Renal pelvis (tissue), 4 donors: ENCODE measurements around the gene UGT1A7. TPM values are rescaled to one million over a fixed set of nuclear protein-coding genes. Genes with fewer than 3 reads are reported as not detected.

Experiments used
- DNase-seq: peaks from one replicate; pipeline ENCODE4 v3.0.0-alpha.2; 2013
- polyA plus RNA-seq, 3 donors: library from polyadenylated mRNA; unstranded; fragments of 120-200 nt; gene quantifications; one replicate each; pipeline ENCODE4 v1.2.1, GENCODE V29; 2013; ENCODE audit not compliant: insufficient read length in 3 of 3

The UGT1A7 gene
- polyA plus RNA-seq, 3 donors: not detected

DNA sequence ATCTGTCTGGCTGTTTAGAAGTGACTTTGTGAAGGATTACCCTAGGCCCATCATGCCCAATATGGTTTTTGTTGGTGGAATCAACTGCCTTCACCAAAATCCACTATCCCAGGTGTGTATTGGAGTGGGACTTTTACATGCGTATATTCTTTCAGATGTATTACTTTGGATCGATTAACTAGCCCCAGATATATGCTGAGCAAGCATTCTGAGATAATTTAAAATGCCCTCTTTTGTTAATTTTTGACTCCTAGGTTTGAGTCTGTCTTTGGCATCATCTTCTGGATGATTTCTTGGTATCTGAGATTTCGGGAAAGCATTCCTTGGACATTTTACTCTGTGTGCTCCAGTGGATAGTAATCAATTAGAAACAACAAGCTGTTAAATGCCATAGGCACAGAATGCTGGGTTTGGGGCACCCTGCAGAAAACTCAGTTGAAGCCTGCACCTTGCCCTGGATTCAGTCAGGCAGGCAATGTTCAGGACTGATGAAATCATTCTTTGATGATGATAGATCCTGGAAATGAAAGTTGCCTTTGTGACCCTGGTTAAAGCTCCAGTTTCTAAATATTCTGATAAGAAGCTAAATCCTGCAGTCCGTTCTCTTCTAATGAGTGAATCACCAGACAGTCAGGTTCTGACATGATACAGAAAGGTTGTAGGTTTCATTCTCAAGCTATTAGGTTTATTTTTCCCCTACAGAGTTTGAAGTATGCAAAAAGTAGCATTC is 79.5 kb downstream of the UGT1A7 start:
- no peak for DNase-seq

DNA sequence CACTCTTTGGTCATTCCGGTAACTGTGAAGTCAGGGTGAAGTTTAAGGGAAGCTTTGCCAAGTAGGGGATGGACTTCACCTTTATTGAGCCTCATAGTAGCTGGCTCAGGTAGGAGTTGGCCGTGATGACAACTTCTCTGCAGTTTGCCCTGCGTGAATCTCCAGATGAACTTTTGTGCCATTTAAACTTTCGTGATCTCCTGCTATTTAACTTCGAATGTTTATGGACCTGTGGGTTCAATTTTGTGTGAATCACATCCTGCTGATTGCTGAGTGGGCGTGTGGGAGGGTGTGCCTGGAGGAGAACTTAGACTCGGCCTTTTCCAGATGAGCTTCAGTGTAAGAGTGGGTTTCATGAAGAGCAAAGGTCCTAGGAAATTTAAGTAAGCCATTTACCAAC is 82.6 kb downstream of the UGT1A7 start:
- no peak for DNase-seq

DNA sequence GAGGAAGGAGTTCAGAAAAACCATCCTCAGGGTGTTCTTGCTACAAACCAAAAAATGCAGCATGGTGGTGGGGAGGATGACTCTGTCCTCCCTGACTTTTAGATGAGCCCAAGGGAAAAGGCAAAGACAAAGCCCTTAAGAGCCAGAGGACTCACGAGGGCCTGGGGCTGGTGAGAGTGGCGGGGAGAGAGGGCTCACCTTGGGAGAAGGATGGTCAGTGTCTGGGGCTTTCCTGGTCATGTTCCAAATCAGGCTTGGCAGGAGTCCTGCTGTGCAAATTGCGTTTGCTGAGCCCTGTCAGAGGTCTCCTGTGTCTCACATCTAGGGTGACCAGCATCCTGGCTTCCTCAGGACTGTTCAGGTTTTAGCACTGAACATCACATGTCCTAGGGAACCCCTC is 83.1 kb downstream of the UGT1A7 start:
- no peak for DNase-seq

DNA sequence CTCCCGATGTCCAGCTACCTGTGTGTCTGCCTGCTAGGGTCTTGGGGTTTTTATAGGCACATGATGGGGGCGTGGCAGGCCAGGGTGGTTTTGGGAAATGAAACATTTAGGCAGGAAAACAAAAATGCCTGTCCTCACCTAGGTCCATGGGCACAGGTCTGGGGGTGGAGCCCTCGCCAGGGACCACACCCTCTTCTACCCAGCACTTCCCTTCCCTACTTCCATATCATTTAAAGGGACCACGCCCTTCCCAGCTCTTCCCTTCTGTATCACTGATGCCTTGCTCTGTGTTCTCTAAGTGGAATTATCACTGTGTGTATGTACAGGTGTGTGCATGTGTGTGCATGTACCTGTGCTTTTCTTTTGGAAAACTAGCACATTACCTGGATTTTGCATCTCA is 84.7 kb downstream of the UGT1A7 start:
- no peak for DNase-seq

DNA sequence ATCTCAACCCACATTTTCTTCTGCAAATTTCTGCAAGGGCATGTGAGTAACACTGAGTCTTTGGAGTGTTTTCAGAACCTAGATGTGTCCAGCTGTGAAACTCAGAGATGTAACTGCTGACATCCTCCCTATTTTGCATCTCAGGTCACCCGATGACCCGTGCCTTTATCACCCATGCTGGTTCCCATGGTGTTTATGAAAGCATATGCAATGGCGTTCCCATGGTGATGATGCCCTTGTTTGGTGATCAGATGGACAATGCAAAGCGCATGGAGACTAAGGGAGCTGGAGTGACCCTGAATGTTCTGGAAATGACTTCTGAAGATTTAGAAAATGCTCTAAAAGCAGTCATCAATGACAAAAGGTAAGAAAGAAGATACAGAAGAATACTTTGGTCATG is 86.4 kb downstream of the UGT1A7 start:
- no peak for DNase-seq

DNA sequence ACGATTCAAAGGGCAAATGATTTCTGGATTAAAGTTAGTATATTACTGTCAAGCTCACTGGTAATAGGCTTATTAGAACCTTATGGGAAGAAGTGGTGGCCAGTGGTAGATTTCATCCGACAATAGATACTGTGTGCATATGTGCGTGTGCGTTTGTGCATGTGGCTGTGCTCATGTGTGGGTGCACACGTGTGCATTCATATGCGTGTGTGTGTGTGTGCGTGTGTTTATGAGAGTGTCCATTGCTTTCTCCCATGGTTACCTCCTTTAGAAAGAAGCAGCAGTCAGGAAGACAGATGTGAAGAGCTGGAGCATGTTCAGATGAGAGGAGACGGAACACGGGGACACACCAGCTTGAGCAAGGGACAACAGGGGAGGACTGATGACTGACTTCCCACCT is 87.6 kb downstream of the UGT1A7 start:
- no peak for DNase-seq

DNA sequence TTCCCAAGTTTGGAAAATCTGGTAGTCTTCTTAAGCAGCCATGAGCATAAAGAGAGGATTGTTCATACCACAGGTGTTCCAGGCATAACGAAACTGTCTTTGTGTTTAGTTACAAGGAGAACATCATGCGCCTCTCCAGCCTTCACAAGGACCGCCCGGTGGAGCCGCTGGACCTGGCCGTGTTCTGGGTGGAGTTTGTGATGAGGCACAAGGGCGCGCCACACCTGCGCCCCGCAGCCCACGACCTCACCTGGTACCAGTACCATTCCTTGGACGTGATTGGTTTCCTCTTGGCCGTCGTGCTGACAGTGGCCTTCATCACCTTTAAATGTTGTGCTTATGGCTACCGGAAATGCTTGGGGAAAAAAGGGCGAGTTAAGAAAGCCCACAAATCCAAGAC is 90.5 kb downstream of the UGT1A7 start:
- DNase-seq: no peak

DNA sequence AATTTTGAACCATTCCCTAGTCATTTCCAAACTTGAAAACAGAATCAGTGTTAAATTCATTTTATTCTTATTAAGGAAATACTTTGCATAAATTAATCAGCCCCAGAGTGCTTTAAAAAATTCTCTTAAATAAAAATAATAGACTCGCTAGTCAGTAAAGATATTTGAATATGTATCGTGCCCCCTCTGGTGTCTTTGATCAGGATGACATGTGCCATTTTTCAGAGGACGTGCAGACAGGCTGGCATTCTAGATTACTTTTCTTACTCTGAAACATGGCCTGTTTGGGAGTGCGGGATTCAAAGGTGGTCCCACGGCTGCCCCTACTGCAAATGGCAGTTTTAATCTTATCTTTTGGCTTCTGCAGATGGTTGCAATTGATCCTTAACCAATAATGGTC is 90.9 kb downstream of the UGT1A7 start:
- DNase-seq: no peak

DNA sequence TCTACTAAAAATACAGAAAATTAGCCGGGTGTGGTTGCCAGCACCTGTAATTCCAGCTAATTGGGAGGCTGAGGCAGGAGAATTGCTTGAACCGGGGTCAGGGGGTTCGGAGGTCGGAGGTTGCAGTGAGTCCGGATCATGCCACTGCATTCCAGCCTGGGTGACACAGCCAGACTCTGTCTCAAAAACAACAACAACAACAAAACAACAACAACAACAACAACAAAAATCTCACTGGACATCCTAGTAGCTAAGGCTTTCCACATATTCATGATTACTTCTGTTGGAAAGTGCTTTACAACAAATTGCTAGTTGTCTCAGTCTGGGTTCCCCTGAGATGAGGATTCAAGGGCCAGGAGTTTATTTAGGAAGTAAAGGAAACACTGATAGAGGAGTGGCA is 92.2 kb downstream of the UGT1A7 start:
- no peak for DNase-seq

DNA sequence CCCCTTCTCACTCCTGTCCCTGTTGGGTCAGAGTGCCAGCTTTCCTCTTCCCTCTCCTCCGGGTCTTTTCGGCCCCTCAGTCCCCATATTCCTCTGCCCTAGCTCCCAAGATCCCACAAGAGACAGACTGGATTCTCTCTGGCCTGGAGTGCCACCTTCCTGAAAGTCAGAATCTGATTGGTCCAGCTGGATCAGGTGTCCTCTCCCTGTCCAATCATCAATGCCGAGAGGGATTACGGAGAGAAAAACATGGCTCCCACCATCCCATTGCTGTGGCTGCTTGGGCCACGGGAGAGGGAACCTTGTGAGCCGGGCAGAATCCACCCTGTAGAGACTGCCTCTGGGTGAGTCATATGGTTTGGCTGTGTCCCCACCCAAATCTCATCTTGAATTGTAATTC is 93.7 kb downstream of the UGT1A7 start:
- no peak for DNase-seq

DNA sequence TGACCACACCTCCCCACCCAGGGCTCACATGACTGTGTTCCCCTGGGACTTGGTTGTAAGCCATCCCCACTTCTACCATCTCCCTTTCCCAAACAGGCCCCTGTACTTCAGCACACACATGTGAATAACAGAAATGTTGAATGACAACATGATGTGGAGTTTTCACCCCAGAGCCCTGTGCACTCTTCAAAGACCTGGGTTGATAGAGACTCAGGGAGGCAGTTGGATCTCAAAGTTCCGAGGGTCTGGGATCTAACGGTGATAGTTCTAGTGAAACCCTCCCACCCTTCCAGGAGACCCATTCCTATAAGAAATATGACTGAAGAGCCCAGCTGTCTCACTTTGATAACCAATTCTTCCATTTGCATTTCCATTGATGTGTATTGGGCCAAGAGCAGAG is 96.3 kb downstream of the UGT1A7 start, which contains the start of gene MROH2A:
Gene MROH2A, plus strand, starts transcription at position 301 of the 400 bp plus-strand sequence. CDS start 1,029 bp downstream, outside the sequence.
- no peak for DNase-seq

DNA sequence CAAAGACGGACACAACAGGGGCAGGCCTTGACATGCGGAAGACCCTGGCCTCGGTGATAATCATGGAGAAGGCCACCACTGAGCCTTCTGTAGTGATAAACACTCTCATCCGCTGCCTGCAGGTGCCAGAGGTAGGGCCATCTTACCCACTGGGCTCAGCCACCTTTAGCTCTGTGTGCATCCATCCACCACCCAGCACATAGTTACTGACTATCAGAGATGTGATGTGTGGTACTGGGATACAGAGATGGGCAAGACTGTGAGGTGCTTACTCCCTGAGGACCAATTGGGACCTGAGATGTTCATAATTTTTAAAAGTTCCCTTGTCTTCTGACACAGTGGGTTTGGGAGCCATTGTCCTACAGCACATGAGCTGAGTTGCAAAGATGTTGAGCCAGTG is 98.0 kb downstream of the UGT1A7 start:
- no peak for DNase-seq

DNA sequence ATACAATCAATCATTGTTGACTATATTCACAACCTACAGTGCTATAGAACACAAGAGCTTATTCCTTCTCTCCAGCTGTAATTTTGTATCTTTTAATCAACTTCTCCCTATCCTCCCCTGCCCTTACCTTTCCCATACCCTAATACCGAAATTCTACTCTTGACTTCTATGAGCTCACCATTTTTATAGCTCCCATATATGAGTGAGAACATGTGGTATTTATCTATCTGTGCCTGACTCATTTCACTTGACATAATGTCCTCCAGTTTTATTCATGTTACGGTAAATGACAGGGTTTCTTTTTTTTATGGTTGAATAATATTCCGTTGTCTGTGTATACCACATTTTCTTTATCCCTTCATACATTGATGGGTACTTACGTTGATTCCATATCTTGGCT is 99.1 kb downstream of the UGT1A7 start:
- DNase-seq: no peak

DNA sequence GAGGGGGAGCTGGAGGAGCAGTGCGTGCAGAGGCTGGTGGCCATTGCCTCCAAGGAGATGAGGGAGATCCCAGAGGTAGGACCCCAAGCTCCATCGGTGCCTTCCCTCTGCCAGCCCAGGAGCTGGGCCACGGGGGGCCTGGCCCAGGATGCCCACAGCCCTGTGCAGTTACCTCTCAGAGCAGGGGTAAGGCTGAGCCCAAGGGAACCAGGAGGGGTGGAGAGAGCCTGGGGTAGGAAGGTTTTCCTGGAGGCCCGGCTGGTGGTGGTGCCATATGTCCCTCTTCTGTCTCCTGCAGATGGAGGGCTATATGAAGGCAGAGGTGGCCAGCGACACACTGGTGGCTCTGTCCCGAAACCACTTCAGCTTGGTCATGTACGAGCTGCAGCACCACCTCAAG is 107.9 kb downstream of the UGT1A7 start:
- DNase-seq: no peak

DNA sequence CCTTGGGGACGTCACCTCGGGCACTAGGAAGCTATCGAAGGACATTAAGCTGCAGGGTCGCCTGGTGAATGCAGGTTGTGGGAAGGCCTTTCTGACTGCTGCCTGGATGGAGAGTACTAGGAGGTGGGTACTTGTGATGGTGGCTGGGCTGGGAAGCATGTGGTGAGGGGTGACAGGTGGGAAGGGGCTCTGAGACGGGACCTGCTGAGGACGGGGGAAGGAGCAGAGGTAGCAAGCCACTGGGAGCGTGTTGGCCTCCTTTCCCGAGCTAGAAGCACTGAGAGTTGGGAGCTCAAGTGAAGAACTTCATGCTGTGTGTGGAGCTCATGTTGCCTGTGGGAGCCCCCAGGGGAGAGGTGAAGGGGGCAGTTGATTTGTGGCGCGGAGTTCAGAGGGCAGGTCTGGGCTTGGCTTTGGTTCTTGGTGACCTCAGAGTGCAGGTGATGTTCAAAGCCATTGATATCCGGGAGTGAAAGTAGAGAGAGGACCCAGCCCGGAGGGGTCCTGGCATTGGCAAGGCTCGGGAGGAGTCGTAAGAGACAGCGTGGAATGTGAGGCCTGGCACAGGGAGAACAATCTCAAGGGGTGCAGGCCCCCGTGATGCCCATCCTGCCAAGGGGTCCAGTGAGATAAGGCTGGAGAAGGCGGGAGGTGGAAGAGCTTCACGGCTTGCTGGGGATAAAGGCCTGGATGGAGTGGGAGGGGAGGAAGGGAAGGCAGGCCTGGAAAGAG is 109.6 kb downstream of the UGT1A7 start:
- DNase-seq: no peak

DNA sequence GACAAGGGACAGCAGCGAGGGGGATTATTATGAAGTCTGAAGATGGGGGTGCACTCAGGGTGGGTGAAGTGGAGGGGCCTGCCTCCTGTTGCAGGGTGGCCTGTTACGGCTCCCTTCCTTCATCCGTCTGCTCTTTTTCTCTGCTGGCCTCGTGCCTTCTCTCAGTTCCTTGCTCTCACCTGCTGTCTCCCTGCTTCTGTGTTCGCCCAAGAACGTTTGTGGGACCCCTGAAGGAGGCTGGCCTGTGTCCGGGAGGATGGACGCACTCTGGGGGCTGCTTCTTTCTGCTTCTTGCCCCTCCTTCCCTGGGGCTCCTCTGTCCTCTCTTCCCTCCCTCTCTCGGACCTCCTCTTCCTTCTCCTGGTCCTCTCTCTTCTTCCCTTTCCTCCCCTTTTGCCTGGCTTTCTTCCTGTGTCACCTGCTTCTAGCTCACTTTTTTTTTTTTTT is 110.2 kb downstream of the UGT1A7 start:
- no peak for DNase-seq

DNA sequence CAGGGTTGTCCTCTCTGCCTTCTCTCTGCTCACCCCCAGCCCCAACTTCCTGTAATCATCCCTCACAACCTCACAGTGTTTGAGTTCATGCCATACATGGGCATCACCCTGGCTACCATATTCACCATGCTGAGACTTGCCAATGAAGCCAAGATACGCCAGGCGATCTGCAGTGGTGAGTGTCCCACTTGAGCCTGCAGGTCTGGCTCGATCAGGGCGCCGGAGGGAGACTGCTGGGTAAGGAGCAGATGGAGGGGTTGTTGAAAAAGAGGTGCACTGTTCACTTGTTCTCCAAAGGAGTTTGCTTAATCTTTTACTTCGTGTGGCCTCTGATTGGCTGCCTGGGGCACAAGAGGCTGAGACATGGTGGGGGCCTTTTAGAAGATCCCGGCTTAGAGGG is 111.0 kb downstream of the UGT1A7 start:
- no peak for DNase-seq

DNA sequence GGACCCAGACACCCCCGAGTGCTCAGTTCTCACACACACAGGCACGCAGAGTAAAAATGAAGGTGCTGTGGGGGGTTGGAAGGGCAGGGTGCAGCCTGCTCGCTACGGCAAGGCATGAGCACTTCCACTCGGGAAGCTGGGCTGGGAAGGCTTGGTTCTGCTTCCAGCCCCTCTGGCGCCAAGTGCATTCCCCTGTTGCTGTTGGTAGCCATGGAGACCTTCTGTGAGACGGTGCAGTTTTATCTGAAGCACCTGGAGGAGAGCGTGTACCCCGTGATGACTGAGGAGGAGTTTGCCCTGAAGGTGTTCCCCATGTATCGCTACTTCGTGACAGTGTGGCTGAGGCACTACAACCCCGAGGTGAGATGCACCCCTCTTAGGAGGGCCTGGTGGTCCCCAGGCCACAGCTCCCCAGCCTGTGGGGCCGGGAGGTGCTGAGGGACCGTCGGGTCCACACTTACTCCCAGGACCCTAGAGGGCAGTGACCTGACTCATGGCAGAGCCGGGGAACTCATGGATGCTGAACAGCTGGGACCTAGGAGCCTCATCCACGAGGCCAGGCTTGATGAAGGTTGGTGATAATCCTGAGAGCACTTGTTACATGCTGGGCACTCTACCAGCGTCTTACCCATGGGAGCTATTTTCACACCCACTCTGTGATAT is 111.9 kb downstream of the UGT1A7 start:
- DNase-seq: no peak

DNA sequence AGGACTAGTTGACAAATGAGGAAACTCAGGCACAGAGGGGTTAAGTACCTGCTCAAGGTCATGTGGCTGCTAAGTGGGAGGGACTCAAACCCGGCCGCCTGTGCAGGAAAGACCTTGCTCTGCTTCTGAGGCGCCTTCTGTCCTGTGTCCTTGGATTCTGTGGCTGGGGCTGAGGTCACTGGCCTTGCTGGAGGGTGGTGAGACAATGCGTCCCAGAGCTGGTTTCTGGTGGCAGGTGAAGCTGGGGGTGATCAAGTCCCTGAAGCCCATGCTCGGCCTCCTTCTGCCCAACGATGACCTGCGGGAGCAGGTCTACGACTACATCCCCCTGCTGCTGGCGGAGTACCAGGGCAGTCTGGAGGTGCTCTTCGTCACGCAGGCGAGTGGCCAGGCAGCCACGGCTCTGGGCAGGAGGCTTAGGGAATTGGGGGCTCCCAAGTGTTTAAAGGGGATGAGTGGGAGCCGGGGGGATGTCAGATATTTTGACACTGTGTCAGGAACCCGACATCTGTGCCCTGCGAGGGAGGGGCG is 112.5 kb downstream of the UGT1A7 start:
- DNase-seq: no peak

DNA sequence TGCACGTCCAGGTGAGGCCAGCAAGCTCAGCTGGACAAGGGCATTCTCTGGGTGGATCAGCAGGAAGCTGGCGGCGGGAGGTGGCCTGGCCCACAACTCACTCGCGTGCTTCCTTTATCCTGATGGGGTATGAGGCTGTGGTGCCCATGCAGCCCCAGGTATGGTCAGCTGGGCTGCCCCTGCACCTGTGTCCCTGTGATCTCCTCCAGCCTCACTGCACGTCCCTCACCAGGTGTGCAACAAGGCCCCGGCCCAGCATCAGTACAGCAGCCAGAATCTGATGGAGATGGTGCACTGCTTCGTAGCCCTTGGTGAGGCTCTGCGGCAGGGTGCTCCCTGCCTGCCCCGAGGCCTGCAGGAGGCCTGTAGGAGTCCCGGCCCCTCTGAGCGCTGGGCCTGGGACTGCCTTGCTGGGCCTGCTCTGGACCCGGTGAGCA is 114.1 kb downstream of the UGT1A7 start:
- DNase-seq: no peak

DNA sequence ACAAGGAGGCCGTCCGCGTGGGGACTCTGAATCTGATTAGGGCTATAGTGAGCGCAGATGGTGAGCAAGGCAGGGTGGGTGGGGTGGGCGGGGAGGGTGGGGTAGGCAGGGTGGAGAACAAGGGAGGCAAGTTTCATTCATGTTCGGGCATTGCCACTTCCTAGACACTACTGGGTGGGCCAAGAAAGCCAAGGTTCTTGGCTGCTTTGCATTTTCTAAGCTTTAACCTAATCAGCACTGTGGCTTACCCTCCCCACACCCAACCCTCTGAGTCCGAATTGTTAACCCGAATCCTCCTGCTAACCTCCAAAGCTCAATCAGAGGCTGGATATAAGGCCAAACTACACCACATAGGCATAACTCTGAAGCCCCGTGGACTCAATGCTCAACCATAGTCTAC is 114.6 kb downstream of the UGT1A7 start:
- no peak for DNase-seq

DNA sequence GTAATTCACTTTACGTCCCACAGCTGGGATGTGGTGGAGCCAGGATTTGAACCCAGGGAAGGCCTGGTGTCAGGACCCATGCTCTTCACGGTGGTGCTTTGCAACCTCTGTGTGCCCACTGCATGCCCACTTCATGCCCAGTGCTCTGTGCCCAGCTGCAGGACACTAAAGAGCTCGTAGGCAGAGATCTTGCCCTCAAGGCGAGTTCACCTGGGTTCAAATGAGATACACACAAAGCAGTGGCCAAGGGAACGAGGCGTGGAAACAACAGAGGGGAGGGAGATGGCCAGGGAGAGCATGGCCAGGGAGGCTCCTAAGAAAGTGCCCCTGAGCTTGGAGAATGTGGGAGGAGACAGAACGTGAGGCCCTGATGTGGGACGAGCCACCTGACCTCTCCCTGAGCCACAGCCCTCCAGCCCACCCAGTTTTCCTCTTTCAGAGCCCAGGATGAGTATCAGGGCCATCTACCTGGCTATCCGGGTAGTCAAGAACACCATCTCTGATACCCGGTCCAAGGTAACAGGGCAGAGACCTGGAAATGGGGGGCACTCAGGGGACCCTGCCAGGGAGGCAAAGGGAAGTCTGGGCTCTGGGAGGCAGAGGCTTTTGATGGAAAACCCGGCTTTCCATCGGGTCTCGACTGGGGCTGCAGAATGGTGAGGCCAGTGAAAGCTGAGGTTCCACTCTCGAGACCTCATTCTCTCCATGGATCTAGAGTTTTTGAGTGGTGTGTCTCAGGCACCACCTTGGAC is 116.8 kb downstream of the UGT1A7 start:
- DNase-seq: no peak
